Panc1 (cell line): ENCODE data around the gene TOR2A. TPM values are rescaled to one million over a fixed set of nuclear protein-coding genes. Genes with fewer than 3 reads are reported as not detected.

Source experiments
- ATAC-seq: fragments of 200-7000 bp; cut with Tn5 transposase; 2 replicates; pipeline ENCODE4 v1.9.1; 2020; ENCODE audit warnings: mild to moderate bottlenecking, moderate library complexity
- BruUV-seq: library from RNA; stranded (reverse); fragments of 400-500 nt; replicated peaks from 2 replicates; lab custom pipeline; 2021; lab: Mats Ljungman, UMichigan
- CTCF ChIA-PET: fragments of 300-600 bp; sonication (Branson Sonifier 250); formaldehyde crosslinking; loops from one replicate; lab custom pipeline; 2022; ENCODE audit warnings: antibody characterized with exemption; lab: Charles Lee
- POLR2A ChIA-PET: fragments of 300-600 bp; sonication (Branson Sonifier 250); formaldehyde crosslinking; loops from one replicate; lab custom pipeline; 2022; ENCODE audit warnings: antibody characterized with exemption; lab: Charles Lee
- DNase-seq: peaks from one replicate; pipeline ENCODE4 v3.0.0-alpha.2; 2010; ENCODE audit warnings: low read depth, low spot score
- H3K27ac ChIP-seq: 2 replicates; pipeline ENCODE4 v1.5.1; 2011; ENCODE audit warnings: mild to moderate bottlenecking, low read length, inconsistent platforms
- H3K27me3 ChIP-seq: fragments of 200-500 bp; sonication (Bioruptor generic); 2 replicates; pipeline ENCODE4 v1.6.0; 2014; ENCODE audit warnings: low read length, inconsistent platforms; ENCODE audit not compliant: control insufficient read depth, insufficient read depth
- H3K36me3 ChIP-seq: fragments of 200-500 bp; sonication (Bioruptor generic); 2 replicates; pipeline ENCODE4 v1.5.1; 2014; ENCODE audit warnings: inconsistent platforms, mild to moderate bottlenecking, low read length, moderate library complexity; ENCODE audit not compliant: control insufficient read depth, insufficient read depth
- H3K4me1 ChIP-seq: 2 replicates; pipeline ENCODE4 v1.5.1; 2011; ENCODE audit warnings: inconsistent platforms, mild to moderate bottlenecking, low read length, moderate library complexity; ENCODE audit not compliant: control insufficient read depth, insufficient read depth
- H3K4me3 ChIP-seq, 2 experiments: 2 replicates each; pipeline ENCODE4 v1.5.1; 2011 to 2012; ENCODE audit warnings: low read depth in 2 of 2, low read length in 2 of 2, mild to moderate bottlenecking in 2 of 2, inconsistent platforms in 1 of 2, moderate library complexity in 1 of 2
- H3K9me3 ChIP-seq: fragments of 200-500 bp; sonication (Bioruptor generic); 2 replicates; pipeline ENCODE4 v1.5.1; 2014; ENCODE audit warnings: low read depth, mild to moderate bottlenecking, inconsistent platforms, low read length, moderate library complexity; ENCODE audit not compliant: control insufficient read depth, insufficient read depth
- POLR2AphosphoS5 ChIP-seq: IDR thresholded peaks from 2 replicates; pipeline ENCODE4 v1.6.1; 2012; ENCODE audit warnings: mild to moderate bottlenecking, low read depth, low read length, moderate library complexity
- SIN3A ChIP-seq: IDR thresholded peaks from 2 replicates; pipeline ENCODE4 v1.6.1; 2012; ENCODE audit warnings: low read depth, mild to moderate bottlenecking, low read length, moderate library complexity, borderline replicate concordance; ENCODE audit not compliant: insufficient read depth
- TCF7L2 ChIP-seq: IDR thresholded peaks from 2 replicates; pipeline ENCODE4 v1.6.1; 2011; ENCODE audit warnings: mild to moderate bottlenecking, low read depth, low read length, inconsistent platforms
- in situ Hi-C: cut with HindIII; loops from 2 replicates; pipeline ENCODE4 v1.10.0; 2016; ENCODE audit warnings: low sequenced_read_pairs, low pct_unique_long_range_greater_than_20kb
- intact Hi-C: fragments of 100-400 bp; cut with micrococcal nuclease; formaldehyde crosslinking; loops from one replicate; pipeline ENCODE4 v1.10.0; 2022; ENCODE audit not compliant: unreplicated experiment
- total RNA-seq: library from RNA; stranded (reverse); gene quantifications from one replicate; pipeline ENCODE4 v1.2.1, GENCODE V29; 2021; ENCODE audit not compliant: unreplicated experiment
- TF ChIP-seq, protein P1 (sequence below): fragments of 450-650 bp; IDR thresholded peaks from 2 replicates; pipeline ENCODE4 v1.5.1; 2017; ENCODE audit warnings: mild to moderate bottlenecking
- TF ChIP-seq, protein P2 (sequence below), 2 experiments: IDR thresholded peaks; 2 replicates each; pipeline ENCODE4 v1.6.1; 2011 to 2012; ENCODE audit warnings: low read depth in 2 of 2, control low read depth in 1 of 2, low read length in 1 of 2, mild to moderate bottlenecking in 1 of 2, moderate library complexity in 1 of 2; ENCODE audit not compliant: insufficient read depth in 1 of 2

TOR2A gene
- total RNA-seq, 1 experiment from 2014 or later, result 8.2 TPM

DNA sequence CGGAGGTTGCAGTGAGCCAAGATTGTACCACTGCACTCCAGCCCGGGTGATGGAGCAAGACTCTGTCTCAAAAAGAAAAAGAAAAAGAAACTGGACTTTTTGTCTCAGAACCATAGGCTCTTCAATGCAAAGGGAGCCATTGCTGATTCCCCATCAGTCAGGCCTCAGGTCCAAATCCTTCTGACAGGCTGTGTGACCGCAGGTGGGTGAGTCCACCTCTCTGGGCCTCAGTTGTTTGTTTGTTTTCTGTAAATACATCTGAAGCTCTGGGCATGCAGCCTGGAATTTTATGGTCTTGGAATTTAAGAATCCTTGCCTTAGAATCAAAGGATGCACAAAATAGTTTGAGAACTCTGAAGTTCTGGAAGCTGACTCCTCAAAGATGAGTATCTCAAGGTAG lies 21.1 kb upstream of the TOR2A start:
- DNase-seq (no peak), ATAC-seq (no peak)
- ChIA-PET CTCF (interaction anchor here (0.7 to 0.9 kb wide), 2 partner anchors 15 to 342 kb away, joined by 4 to 14 read pairs; no protein-coding TSS in a partner anchor), POLR2A (interaction anchor here (1.1 kb wide), 1 partner anchor 9 kb away, joined by 3 read pairs; no protein-coding TSS in a partner anchor)
- Histone ChIP-seq H3K4me1 (no peaks in the 10 kb centered on the region), H3K36me3 (no peaks in the 10 kb centered on the region), H3K27ac (no peak overlapping the region), H3K4me3 (no peak overlapping the region), H3K27me3 (peaks cover 2% of the 10 kb centered on the region; the same call in 1 of the 2 replicates), H3K9me3 (no peaks in the 10 kb centered on the region)
- in situ Hi-C loops, result no loop called here
- intact Hi-C loops, result no loop called here
- BruUV-seq, result no TSS peak
- no peak for TF ChIP-seq TCF7L2
- TF ChIP-seq, protein P1, sequence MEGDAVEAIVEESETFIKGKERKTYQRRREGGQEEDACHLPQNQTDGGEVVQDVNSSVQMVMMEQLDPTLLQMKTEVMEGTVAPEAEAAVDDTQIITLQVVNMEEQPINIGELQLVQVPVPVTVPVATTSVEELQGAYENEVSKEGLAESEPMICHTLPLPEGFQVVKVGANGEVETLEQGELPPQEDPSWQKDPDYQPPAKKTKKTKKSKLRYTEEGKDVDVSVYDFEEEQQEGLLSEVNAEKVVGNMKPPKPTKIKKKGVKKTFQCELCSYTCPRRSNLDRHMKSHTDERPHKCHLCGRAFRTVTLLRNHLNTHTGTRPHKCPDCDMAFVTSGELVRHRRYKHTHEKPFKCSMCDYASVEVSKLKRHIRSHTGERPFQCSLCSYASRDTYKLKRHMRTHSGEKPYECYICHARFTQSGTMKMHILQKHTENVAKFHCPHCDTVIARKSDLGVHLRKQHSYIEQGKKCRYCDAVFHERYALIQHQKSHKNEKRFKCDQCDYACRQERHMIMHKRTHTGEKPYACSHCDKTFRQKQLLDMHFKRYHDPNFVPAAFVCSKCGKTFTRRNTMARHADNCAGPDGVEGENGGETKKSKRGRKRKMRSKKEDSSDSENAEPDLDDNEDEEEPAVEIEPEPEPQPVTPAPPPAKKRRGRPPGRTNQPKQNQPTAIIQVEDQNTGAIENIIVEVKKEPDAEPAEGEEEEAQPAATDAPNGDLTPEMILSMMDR, result no peak
- TF ChIP-seq, protein P2, sequence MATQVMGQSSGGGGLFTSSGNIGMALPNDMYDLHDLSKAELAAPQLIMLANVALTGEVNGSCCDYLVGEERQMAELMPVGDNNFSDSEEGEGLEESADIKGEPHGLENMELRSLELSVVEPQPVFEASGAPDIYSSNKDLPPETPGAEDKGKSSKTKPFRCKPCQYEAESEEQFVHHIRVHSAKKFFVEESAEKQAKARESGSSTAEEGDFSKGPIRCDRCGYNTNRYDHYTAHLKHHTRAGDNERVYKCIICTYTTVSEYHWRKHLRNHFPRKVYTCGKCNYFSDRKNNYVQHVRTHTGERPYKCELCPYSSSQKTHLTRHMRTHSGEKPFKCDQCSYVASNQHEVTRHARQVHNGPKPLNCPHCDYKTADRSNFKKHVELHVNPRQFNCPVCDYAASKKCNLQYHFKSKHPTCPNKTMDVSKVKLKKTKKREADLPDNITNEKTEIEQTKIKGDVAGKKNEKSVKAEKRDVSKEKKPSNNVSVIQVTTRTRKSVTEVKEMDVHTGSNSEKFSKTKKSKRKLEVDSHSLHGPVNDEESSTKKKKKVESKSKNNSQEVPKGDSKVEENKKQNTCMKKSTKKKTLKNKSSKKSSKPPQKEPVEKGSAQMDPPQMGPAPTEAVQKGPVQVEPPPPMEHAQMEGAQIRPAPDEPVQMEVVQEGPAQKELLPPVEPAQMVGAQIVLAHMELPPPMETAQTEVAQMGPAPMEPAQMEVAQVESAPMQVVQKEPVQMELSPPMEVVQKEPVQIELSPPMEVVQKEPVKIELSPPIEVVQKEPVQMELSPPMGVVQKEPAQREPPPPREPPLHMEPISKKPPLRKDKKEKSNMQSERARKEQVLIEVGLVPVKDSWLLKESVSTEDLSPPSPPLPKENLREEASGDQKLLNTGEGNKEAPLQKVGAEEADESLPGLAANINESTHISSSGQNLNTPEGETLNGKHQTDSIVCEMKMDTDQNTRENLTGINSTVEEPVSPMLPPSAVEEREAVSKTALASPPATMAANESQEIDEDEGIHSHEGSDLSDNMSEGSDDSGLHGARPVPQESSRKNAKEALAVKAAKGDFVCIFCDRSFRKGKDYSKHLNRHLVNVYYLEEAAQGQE (IDR thresholded peaks at IDR 0.05; ENCODE audit: insufficient read depth in 1 of 2, low read depth in 2 of 2, low read length in 1 of 2), result no peak
- TF ChIP-seq POLR2AphosphoS5, result no peak
- no peak for TF ChIP-seq SIN3A

DNA sequence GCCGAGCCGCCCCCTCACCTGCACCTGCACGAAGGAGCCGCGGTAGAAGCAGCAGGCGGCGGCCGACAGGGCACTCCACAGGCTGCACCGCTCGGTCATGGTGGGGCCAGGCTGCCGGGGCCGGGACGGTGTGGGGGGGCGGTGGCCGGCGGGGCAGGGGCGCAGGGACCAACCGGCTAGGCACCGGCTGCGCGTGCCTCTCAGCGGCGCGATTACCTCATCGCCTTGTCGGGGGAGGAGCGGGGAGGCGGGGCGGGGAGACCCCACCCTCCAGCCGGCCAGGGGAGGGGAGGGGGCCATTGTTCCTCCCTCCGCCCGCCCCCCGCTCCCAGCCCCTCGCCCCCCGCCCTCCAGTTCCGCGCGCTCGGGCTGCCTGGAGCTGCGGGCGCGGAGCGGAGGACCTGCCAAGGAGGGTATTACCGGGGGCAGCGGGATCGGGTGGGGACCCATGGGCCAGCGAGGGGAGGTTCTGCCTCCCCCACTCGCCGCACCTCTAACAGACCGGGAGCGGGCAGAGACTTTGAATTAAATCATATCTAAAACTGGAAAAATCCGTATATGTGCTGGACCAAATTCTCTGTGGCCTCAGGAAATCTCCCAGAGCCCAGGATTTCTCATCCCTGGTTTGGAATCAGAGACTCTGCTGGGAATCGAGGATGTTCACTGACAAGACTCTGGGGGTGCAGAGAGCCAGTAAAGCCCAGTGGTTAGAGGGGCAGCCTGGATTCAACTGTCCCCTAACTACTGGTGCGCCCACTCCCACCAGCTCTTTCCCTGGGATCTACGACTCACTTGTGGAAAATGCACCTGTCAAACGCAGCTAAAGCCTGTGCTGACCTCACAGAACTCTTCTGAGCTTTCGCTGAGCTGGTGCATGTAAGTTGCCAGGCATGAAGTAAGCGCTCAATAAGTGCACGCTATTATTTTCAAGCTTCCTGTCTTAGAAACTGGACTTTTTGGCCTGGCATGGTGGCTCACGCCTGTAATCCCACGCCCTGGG lies 20.3 kb upstream of the TOR2A start:
- Histone ChIP-seq H3K4me1 (no peaks in the 10 kb centered on the region), H3K36me3 (no peaks in the 10 kb centered on the region), H3K27ac (no peak overlapping the region), H3K4me3 (peak overlapping the region in 1 of 2 experiments; percentile 13; a peak in 2 of 4 replicates), H3K27me3 (peaks cover 2% of the 10 kb centered on the region; the same call in 1 of the 2 replicates), H3K9me3 (no peaks in the 10 kb centered on the region)
- in situ Hi-C loops (no loop called here), intact Hi-C loops (no loop called here)
- DNase-seq (no peak), ATAC-seq (peak; percentile 53; the same call in 1 of the 2 replicates)
- ChIA-PET CTCF (interaction anchor here (0.9 kb wide), 1 partner anchor 16 kb away, joined by 4 read pairs; no protein-coding TSS in a partner anchor), POLR2A (interaction anchor here (1.1 kb wide), 1 partner anchor 10 kb away, joined by 3 read pairs; no protein-coding TSS in a partner anchor)
- no TSS peak for BruUV-seq
- TF ChIP-seq, protein P1, result no peak
- TF ChIP-seq, protein P2 (IDR thresholded peaks at IDR 0.05; ENCODE audit: insufficient read depth in 1 of 2, low read depth in 2 of 2, low read length in 1 of 2), result no peak
- TF ChIP-seq TCF7L2 (no peak), SIN3A (no peak), POLR2AphosphoS5 (no peak)
